Kidney epithelial cell (primary cell): ENCODE measurements around the gene STOM. TPM values are rescaled to one million over a fixed set of nuclear protein-coding genes. Genes with fewer than 3 reads are reported as not detected.

ENCODE experiments used
- DNase-seq: peaks from one replicate; pipeline ENCODE4 v3.0.0-alpha.2; 2010; ENCODE audit warnings: low read depth
- H3K27me3 ChIP-seq: 2 replicates; pipeline ENCODE4 v1.6.0; 2011; ENCODE audit warnings: low read length; ENCODE audit not compliant: control insufficient read depth, insufficient read depth
- H3K36me3 ChIP-seq: 2 replicates; pipeline ENCODE4 v1.5.1; 2011; ENCODE audit warnings: low read length; ENCODE audit not compliant: control insufficient read depth, insufficient read depth
- H3K4me3 ChIP-seq: 2 replicates; pipeline ENCODE4 v1.5.1; 2011; ENCODE audit warnings: low read depth, mild to moderate bottlenecking, control low read depth, low read length
- CTCF ChIP-seq: IDR thresholded peaks from 2 replicates; pipeline ENCODE4 v1.5.1; 2011; ENCODE audit warnings: mild to moderate bottlenecking, moderate library complexity, low read length, control low read depth, inconsistent platforms; ENCODE audit not compliant: insufficient read depth, poor library complexity, severe bottlenecking
- total RNA-seq: library from RNA; depleted of rRNA; stranded (reverse); fragments of >200 nt; gene quantifications from 2 replicates; pipeline ENCODE4 v1.2.3, GENCODE V29; 2015

Gene STOM
- total RNA-seq, 1 donor from 2014 or later = 16.8 TPM

DNA sequence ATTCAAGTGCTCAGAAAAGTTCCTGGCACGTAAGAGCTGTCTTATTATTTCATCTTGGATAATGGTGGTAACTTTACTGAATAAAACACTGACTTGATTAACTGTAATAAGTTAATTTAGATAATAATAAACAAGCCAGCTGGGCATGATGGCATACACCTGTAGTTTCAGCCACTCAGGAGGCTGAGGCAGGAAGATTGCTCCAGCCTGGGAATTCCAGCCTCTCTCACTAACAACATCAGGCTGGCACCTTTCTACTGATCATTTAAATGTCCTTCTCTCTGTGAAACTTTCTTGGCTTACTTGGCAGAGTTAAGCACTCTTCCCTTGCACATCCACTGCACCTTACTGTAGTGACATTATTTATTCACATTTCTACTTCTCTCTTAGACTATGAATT is 20.0 kb downstream of the STOM start:
- H3K4me3 ChIP-seq = no peak overlapping the region
- no peak for TF ChIP-seq CTCF
- no peaks in the 10 kb centered on the region for H3K27me3 ChIP-seq
- H3K36me3 ChIP-seq = no peaks in the 10 kb centered on the region
- no peak for DNase-seq

GRCh38 chr9:121349009-121349408 is 21.0 kb downstream of the STOM start:
- TF ChIP-seq CTCF = no peak
- Histone ChIP-seq H3K27me3 (no peaks in the 10 kb centered on the region), H3K4me3 (no peak overlapping the region), H3K36me3 (no peaks in the 10 kb centered on the region)
- DNase-seq = no peak

GRCh38 chr9:121348221-121348620 is 21.8 kb downstream of the STOM start:
- no peak for TF ChIP-seq CTCF
- H3K4me3 ChIP-seq = no peak overlapping the region
- H3K36me3 ChIP-seq = no peaks in the 10 kb centered on the region
- DNase-seq = no peak
- no peaks in the 10 kb centered on the region for H3K27me3 ChIP-seq

DNA sequence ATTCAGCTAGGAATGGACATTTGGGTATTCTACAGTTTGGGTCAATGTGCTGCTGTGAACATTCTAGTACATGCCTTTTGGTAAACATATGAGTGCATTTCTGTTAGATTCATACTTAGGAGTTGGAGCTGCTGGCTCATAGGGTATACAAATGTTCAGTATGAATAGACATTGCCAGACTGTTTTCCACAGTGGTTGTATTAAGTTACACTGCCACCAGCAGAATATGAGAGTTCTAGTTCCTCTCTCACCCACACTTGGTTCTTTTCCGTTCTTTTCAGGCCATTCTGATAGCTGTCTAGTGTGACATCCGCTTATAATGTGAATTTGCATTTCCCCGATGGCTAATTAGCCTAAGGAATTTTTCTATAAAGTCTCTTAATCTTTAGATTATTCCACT is 25.0 kb downstream of the STOM start:
- Histone ChIP-seq H3K36me3 (no peaks in the 10 kb centered on the region), H3K4me3 (no peak overlapping the region), H3K27me3 (no peaks in the 10 kb centered on the region)
- DNase-seq = no peak
- TF ChIP-seq CTCF = no peak

DNA sequence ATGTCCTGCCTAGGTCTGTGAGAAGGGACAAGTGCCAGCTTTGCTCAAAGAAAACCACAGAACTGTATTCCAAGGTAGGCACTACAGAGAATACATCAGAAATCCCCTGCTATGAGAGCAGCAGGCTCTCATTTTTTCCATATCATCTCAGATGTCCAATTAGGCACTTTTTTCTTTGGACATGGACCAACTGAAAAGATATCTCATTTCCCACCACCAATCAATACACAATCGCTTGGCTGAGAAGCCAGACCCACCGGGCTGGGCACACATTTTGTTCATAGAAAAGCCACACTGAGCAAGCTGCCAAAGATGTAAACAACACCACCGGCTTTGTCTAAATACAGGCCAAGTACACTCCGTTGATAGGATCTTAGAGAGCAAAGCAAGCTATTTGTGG is 25.9 kb downstream of the STOM start:
- no peaks in the 10 kb centered on the region for H3K36me3 ChIP-seq
- no peaks in the 10 kb centered on the region for H3K27me3 ChIP-seq
- no peak for DNase-seq
- no peak overlapping the region for H3K4me3 ChIP-seq
- TF ChIP-seq CTCF = no peak

- DNase-seq = no peak
- no peak overlapping the region for H3K4me3 ChIP-seq
- no peaks in the 10 kb centered on the region for H3K36me3 ChIP-seq
- TF ChIP-seq CTCF = no peak
- no peaks in the 10 kb centered on the region for H3K27me3 ChIP-seq
These were observed 29.2 kb downstream of the STOM start for GRCh38 chr9:121340676-121341392.
